ENCODE data around the gene PCDHGA1. TPM values are rescaled to one million over a fixed set of nuclear protein-coding genes. Genes with fewer than 3 reads are reported as not detected.

PCDHGA1 gene
- polyA plus RNA-seq, 2 of the 4 experiments (the other 2 are of a cell fraction): 0.32 to 0.71 TPM

- ATAC-seq (no peak), FAIRE-seq (no peak), DNase-seq (ENCODE audit: low read depth in 1 of 2, low spot score in 1 of 2) (no peak)
- H3K4me2 ChIP-seq: no peak overlapping the region
- TF ChIP-seq POLR2A (IDR thresholded peaks at IDR 0.05; ENCODE audit: low read length) (no peak), HOXB13 (CRISPR knock-in tag; IDR thresholded peaks at IDR 0.05; ENCODE audit: low read depth) (no peak), NPAS2 (CRISPR knock-in tag; IDR thresholded peaks at IDR 0.05; ENCODE audit: borderline replicate concordance) (no peak)
- H3K27ac ChIP-seq: no peak overlapping the region
- ChIA-PET CTCF (interaction anchor here (1.1 to 1.7 kb wide), 7 partner anchors 16 to 134 kb away, joined by 3 to 5 read pairs (median 3); no protein-coding TSS in a partner anchor), POLR2A (no interaction called here)
- H3K4me3 ChIP-seq: no peak overlapping the region
- no peaks in the 10 kb centered on the region for H3K4me1 ChIP-seq
- H3K9me3 ChIP-seq: no peaks in the 10 kb centered on the region
- 70% methylated on average over 9 of the region's 9 CpGs for WGBS (ENCODE audit: missing lambda C conversion rate)
Observed at GRCh38 chr5:141486091-141486490, 155.8 kb downstream of the PCDHGA1 start.

GRCh38 chr5:141487131-141487530, 156.8 kb downstream of the PCDHGA1 start:
- POLR2A ChIA-PET: no interaction called here
- H3K9me3 ChIP-seq: no peaks in the 10 kb centered on the region
- H3K4me1 ChIP-seq: no peaks in the 10 kb centered on the region
- WGBS (ENCODE audit: missing lambda C conversion rate): 15% methylated on average over 7 of the region's 7 CpGs
- ATAC-seq: no peak
- FAIRE-seq: no peak
- no peak overlapping the region for H3K4me2 ChIP-seq
- no peak overlapping the region for H3K27ac ChIP-seq
- TF ChIP-seq HOXB5 (CRISPR knock-in tag; IDR thresholded peaks at IDR 0.05) (no peak), KDM1A (IDR thresholded peaks at IDR 0.05; ENCODE audit: low read depth) (no peak), CBX8 (IDR thresholded peaks at IDR 0.05) (no peak), RFX5 (IDR thresholded peaks at IDR 0.05) (no peak), SREBF2 (IDR thresholded peaks at IDR 0.05) (no peak), SMC3 (IDR thresholded peaks at IDR 0.05) (no peak), KDM5A (IDR thresholded peaks at IDR 0.05) (no peak), FOSL2 (IDR thresholded peaks at IDR 0.05) (no peak), FOSL2 (CRISPR knock-in tag; IDR thresholded peaks at IDR 0.05) (no peak), JUN (IDR thresholded peaks at IDR 0.05) (no peak), ZNF302 (CRISPR knock-in tag; IDR thresholded peaks at IDR 0.05) (no peak), ESRRA (IDR thresholded peaks at IDR 0.05; ENCODE audit: borderline replicate concordance, low read length) (no peak), E2F6 (IDR thresholded peaks at IDR 0.05; ENCODE audit: borderline replicate concordance, low read depth) (no peak), FOXS1 (CRISPR knock-in tag; IDR thresholded peaks at IDR 0.05) (no peak), CTCF (IDR thresholded peaks at IDR 0.05) (no peak), RAD21 (conservative IDR thresholded peaks at IDR 0.05 in 1 of 2, IDR thresholded peaks at IDR 0.05 in 1 of 2) (no peak), EHF (CRISPR knock-in tag; IDR thresholded peaks at IDR 0.05) (no peak), PBX3 (IDR thresholded peaks at IDR 0.05) (no peak), NFE2L2 (conservative IDR thresholded peaks at IDR 0.05; ENCODE audit: low read length) (no peak), TP53 (CRISPR knock-in tag; IDR thresholded peaks at IDR 0.05) (no peak), EP300 (IDR thresholded peaks at IDR 0.05) (no peak)
- CTCF ChIA-PET: interaction anchor here (1.1 to 1.3 kb wide), 2 partner anchors 18 to 25 kb away, joined by 3 to 5 read pairs; no protein-coding TSS in a partner anchor
- no peak for DNase-seq (ENCODE audit: low read depth in 1 of 2, low spot score in 1 of 2)
- H3K4me3 ChIP-seq: no peak overlapping the region
